T1000 (cell line): ENCODE data around the gene MCM5.
"Not testable (repeated sequence)": the region's sequence is repeated elsewhere in the genome, so short reads cannot be mapped to it uniquely, and the experiment has no call there.

ENCODE experiments used
- DNase-seq: peaks from one replicate; lab custom pipeline; 2025; ENCODE audit warnings: mixed read lengths; lab: John Stamatoyannopoulos, UW

MCM5 gene

DNA sequence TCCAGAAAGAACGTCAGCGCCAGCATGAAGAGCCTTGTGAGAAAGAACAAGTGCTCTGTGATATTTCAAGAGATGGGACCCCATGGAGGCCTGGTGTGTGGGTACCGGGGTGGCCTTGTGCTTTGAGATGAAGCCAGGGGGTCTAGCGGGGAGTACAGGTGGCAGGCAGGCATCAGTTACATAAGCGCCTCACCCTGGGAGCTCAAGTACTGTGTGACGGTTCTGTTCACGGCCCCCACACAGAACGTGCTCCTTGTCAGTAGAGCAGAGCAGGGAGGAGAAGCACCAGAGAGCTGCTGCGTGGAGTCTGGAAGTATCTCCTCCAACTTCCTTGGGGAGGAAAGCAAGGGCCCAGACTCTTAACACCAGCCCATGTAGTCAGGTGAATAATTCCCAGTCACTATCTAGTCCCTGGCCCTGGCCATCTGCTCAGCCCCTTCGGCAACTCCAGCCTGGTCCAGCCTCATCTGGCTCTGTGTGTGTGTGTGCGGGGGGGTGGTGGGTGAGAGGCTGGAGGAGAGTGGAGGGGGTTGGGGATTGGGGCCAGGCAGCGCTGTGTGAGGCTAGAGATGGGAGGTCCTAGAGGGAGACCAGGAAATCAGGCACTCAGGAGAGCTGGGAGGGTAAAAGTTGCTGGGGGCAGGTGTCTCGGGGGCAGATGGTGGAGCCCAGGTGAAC, 32.4 kb downstream of the MCM5 start:
- no peak for DNase-seq

DNA sequence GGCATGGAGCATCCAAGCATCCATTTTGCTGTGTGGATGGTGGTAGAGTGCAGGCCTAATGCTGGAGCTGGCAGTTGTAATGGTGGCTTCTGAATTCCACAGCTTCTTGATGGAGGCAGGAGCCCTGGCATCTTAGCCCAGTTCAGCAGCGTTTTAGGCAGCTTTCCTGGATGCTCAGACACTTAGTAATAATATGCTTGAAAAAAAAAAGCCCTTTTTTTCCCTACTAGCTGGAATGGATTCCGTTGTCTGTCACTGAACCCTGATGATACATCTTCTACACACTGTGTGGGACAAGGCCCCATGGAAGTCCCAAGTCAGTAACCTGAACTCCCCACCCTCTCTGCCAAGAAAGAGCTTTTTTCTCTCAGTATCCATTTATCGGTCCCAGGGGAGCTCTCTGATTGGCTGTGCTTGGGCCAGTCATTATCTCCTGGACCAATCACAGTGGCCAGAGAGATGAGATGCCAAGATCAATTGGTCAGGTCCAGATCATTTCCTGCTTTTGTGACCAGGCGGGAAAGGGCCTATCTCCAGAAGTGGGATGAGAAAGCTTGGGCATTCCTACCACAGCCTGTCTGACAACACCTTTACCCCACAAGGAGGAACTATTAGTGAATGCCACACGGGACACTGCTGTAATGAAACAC, 34.2 kb downstream of the MCM5 start:
- no peak for DNase-seq

DNA sequence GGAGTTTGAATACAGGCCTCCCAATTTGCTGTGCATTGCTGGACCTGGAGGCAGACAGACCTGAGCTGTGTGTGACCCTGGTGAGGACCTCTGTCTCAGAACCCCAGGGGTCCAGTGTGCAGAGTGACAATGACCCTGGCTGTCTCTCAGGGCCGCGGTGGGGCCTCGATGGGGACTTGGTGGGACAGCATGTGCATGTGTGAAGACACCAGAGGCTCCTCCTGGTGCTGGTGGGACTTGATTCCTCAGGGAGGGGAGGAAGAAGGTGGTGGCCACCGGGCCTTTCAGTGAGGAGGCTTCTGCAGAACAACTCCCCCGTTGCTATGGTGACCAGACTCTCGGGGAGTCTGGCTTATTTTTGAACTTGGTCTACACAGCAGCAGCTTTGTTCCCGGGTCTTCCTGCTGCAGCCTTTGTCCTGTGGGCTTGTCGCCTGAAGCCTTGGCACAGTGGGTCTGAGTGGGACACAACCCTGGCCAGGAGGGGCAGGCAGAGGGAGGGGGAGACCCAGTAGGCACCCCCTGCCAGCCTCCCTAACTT, 35.3 kb downstream of the MCM5 start:
- DNase-seq = no peak

DNA sequence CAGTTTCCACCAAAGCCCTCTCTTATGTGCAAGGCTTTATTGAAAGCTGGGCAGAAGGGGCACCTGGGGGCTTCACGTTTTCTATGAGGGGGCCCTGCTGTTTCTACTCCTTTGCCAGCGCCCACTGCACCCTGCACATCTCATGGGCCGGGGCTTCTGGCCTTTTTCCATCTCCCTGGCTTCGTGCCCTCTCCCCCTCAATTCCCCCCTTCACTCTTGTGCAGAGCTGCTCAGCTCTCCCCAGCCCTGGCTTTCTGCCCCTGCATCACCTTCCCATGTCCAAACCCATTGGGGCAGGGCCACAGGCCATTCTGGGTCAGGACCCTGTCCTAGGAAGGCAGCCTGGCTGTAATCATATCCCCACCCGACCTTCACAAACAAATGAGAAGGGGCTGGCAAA, 36.5 kb downstream of the MCM5 start:
- DNase-seq = no peak

DNA sequence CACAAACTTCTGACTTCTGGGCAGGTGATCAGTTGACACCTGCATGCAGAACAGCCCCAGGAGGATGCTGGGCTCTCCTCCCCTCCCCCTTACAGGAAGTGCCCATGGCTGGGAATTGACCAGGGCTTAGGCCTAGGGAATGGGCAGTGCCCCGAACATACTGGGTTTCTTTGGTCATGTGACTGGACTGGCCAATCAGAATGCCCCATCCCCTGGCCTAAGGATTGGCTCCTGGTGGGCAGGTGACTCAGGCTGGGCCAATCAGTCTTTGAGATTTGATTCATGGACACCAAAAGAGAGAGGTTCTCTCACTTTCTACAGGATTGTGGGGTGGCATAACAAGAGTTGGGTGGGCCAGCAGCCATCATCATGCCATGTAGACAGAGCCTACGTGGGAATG, 37.1 kb downstream of the MCM5 start:
- no peak for DNase-seq

DNA sequence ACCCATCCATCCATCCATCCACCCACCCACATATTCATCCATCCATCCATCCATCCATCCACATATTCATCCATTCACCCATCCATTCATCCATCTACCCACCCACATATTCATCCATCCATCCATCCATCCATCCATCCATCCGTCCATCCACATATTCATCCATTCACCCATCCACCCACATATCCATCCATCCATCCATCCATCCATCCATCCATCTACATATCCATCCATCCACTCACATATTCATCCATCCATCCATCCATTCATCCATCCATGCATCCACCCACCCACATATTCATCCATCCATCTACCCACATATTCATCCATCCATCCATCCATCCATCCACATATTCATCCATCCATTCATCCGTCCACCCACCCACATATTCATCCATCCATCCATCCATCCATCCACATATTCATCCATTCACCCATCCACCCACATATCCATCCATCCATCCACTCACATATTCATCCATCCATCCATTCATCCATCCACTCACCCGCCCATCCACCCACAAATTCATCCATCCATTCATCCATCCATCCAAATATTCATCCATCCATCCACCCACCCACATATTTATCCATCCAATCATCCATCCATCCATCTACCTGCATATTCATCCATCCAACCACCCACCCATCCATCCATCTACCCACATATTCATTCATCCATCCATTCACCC, 38.9 kb downstream of the MCM5 start:
- DNase-seq = not testable (repeated sequence)

DNA sequence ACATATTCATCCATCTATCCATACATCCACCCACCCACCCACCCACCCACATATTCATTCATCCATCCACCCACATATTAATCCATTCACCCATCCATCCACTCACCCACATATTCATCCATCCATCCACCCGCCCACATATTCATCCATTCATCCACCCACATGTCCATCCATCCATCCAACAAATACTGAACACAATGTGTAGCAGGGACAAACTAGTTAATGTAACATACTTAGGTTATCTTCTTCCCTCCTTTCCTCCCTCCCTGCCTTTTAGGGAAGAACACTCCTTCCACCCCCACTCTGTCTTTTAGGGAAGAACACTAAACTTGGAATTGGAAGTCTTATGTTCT, 39.4 kb downstream of the MCM5 start:
- no peak for DNase-seq

DNA sequence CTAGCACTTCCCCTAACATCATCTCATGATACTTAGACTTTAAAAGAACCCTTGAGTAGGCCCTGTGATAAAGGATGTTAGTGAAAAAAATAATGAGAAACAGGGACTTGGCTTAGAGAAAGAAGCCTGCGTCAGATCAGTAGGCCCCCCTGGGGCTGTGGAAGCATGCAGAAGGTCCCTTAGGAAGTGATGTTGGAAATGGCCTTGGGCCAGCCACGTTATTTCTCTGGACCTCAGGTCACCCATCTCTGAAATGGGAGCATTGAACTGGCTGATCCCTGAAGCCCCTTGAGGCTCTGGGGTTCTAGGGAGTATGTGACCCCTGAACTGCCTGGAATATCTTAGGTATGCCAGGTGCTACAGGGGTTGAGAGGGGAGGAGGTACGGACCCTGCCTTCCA, 40.2 kb downstream of the MCM5 start:
- no peak for DNase-seq

DNA sequence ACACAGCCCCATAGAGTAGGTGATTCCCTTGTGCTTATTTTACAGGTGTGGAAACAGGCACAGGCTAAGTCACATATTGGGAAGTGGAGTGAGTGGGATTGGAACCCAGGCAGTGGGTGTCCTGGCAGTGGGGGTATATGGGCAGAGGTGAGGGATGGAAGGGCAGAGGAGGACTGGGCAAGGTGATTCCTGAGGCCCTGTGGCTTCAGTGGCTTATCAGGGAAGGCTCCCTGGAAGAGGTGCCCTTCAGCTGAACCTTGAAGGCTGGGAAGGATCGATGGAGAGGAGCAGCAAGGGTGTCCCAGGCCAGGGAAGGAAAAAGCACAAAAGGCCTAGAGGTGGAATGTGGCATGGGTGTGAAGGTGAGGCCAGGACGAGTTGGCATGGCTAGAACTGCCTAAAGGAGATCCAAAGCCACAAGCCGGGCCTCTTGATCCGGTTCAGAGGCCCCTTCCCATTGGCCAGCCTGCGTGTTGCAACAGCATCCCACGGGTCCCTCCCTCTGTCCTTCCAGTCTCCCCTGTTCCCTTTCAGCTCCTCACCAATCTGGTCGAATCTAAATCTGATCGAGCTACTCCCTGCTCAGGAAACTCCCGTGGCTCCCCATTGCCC, 41.7 kb downstream of the MCM5 start:
- no peak for DNase-seq

DNA sequence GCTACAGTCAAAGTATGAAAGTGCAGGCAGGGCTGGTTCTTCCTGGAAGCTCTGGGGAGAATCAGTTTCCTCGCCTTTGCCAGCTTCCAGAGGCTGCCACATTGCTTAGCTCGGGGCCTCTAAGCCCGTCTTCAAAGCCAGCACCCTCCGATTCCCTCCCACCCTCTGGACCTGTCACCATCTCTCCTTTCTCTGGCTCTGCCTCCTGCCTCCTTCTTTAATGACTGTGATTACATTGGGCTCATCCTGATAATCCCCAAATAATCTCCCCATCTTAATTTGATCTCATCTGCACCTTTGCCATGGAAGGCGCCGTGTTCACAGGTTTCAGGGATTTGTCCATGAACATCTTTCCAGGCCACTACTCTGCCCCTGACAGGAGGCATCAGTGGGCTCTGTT, 42.5 kb downstream of the MCM5 start:
- DNase-seq = no peak

DNA sequence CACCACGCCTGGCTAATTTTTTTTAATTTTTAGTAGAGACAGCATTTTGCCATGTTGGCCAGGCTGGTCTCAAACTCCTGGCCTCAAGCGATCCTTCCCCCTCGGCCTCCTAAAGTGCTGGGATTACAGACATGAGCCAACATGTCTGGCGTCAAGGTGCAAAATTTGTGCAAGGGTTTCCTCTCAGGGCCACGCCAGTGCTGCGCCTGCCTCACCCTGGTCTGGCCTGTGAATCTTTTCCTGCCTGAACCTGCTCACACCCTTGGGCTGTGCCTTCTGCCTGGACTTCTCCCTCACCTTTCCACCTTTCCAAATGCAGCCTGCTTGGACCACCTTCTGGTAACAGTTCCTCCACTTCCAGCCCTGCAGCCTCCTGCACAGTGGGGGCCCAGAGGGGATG, 43.4 kb downstream of the MCM5 start:
- no peak for DNase-seq

DNA sequence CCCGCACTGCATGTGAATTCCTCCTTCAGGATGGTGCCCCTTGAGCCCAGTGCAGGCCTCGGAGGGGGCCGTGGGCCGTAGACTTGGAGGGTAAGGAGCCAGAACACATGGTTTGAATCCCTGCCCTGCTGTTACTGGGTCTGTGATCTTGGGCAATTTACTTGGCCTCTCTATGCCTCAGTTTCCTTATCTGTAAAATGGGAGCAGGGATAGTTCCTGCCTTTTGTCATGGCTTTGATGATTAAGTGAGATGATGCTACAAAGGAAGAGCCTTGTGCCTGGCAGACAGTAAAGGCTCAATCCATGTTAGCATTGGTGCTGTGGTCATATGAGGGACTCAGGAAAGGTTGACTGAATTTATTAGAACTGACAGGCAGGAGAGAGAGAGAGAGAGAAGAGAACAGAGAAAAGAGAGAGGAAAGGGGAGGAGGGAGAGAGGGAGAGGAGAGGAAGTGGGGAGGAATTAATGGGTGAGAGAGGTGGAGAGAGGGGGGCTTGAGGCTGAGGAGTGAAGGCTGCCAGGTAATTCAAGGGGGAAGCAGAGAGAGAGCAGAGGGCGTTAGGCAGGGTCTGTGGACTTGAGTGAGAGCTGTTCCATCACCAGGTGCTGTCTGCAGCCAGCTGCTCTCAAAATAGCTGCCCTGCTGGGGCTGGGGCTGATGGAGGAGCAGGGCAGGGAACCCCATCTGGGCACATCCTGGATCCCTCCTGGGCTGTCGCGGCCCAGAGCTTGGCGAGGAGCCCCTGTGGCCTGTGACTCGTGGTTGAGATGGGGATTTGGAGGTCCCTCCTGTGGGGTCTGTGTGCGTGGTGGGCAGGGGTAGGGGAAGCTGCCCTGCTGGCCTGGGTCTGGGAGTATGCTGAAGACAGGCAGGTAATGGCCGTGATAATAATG, 44.1 kb downstream of the MCM5 start:
- no peak for DNase-seq

DNA sequence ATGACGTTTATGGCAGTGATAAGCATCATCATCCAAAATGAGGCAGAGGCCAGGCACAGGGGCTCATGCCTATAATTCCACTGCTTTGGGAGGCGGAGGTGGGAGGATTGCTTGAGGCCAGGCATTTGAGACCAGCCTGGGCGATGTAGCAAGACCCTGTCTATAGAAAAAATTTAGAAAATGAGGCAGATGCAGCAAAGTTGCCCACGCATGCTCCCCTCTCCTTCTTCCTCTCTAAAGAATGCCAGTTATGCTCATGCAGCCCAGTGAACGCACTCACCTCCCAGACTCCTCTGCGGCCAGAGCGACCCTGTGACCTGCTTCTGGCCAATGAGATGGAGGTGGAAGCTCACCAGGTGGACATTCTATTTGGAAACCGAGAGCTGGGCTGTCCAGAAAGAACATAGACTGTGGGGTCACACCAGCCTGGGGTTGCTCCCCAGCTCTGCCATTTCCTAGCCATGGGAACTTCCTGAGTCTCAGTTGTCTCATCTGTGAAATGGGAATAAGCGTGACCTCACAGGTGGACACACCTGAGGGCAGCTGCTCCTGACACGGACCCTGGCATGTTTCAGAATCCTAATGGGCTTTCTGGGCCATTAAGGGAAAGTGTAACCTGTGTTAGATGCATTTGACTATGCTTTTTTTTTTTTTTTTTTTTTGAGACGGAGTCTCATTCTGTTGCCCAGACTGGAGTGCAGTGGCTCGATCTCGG, 44.9 kb downstream of the MCM5 start:
- DNase-seq = no peak

DNA sequence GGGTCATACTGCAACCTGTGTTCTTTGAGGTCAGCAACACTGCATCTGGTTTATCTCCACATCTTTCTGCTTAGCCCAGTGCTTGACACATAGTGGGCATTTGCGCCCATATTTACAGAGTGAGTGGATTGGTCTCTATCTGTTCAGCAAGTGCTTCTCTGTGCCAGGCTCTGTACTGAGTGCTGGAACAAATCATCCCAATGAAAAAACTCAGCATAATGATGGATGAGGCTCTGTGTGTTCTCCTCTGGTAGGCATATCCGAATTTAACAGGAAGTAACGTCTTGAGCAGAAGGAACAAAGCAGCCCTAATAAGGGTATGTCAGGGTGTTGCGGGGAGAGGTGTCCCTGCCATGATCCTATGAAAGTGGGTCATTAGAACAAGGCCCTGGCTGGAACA, 46.0 kb downstream of the MCM5 start:
- DNase-seq = no peak

DNA sequence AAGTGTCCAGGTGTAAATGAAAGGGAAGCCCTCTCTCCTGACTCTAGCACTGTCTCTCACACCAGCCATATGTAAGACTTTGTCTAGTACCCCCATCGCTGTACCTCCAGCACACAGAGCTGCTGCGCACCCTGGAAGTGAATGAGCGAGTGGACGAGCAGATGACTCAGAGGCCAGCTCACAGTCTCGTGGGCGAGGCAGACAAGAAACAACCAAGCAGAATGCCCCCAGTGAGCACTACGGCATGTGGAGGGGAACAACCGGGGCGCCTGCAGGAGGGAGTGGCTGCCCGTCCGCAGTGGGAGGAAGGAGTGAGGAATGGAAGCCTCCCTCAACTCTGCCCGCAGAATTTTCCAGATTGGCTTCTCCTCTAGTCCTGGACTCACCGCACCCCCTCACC, 46.4 kb downstream of the MCM5 start:
- peak; percentile 70 for DNase-seq

DNA sequence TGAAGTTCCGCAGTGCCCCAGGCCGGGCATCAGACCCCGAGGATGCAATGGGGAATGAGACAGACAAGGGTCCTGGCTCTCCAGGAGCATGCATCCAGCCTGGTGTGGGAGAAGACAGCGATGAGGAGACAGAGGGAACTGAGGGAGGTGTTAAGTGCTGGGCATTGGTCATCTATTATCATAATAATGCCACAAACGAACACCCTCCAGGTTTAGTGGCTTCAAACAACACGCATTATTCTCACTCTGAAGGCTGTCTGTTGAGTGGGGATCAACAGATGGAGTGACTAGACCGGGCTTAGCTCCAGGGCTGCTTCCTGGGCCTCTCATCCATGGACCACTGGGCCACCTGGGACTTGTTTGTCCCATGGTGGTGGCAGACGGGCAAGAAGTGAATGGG, 48.6 kb downstream of the MCM5 start:
- no peak for DNase-seq

DNA sequence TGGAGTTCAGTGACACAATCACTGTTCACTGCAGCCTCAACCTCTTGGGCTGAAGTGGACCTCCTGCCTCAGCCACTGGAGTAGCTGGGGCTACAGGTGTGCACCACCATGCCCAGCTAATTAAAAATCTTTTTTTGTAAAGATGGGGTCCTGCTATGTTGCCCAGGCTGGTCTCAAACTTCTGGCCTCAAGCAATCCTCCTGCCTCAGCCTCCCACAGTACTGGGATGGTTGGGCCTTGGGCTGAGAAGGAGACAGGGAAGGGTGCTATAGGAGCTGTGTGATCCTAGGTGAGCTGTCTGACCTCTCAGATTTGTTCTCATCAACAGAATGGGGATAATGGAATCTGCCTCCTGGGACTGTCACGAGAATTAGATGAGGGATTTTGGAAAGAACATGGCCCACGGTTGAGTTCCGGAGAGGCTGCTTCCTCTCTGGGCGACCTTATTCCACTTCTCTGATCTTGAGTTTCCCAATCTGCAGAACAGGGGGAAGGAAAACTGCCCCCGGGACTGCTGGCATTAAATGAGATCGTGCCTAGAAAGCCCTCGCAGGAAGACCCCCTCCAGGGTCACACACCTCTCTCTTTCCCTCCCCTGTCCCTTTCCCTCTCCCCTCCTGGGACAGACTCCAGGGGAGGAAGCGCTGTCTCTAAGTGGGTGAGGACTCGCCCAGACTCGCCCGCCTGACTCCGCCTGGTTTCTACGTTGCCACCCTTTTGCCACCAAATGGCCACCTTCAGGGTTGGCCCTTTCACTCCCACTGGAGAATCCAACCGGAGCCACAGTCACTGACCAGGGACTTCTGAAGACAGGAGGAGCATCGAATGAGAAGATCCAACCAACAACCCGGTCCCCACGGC, 50.1 kb downstream of the MCM5 start:
- DNase-seq = no peak

DNA sequence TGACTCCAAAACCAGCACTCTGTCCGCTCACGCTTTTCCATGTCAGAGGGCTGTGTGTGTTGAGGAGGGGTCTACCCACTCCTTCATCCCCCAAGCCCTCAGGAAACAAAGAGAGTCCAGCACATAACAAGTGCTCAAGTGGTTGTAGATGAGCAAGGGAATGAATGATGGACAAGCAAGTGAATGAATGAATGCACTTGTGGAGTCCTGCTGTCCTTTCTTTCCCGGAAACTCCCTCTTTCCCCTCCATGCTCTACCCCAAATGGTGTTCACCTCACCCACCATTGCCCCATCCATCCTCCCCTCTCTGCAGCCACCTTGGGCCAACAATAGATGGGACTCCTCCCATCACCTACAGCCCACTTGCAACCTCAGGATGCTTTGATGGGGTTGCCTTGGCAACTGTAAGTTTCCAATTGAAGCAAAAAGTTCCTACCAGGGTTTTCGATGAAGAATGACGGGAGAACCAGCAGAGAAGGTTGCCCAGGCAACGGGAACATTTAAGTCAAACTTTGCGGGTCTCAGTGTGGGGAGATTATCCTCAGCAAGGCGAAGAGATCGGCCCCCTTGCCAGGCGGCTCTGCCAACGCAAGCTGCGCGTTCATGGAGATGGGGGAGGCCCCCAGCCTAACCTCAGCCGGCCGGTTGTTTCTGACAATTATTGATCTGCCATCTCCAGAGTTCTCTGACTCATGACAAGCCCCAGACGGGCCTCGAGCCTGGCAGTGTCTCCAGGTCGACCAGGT, 51.1 kb downstream of the MCM5 start:
- no peak for DNase-seq

DNA sequence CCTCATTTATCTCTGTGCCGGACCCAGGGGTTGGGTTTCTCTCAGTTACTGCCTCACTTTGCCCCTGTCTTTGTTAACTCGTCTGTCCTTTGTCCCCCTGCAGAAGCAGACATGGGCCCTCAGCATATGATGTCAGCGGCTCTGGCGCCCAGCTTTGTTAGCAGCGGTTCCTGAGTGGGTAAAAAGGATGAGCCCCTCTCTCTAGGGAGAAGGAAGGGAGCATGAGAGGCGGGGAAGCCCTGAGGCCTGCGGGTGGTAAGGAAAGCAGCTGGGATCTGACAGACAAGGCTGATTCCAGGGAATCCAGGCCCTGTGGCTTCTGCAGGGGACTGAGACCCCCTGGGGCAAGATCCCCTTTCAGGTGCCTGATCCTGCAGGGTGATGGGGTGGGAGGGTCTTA, 51.7 kb downstream of the MCM5 start:
- DNase-seq = no peak
